ENCODE results near the gene PVR. TPM values are rescaled to one million over a fixed set of nuclear protein-coding genes. Genes with fewer than 3 reads are reported as not detected.

PVR gene, protein sequence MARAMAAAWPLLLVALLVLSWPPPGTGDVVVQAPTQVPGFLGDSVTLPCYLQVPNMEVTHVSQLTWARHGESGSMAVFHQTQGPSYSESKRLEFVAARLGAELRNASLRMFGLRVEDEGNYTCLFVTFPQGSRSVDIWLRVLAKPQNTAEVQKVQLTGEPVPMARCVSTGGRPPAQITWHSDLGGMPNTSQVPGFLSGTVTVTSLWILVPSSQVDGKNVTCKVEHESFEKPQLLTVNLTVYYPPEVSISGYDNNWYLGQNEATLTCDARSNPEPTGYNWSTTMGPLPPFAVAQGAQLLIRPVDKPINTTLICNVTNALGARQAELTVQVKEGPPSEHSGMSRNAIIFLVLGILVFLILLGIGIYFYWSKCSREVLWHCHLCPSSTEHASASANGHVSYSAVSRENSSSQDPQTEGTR
- 114 and 156 TPM in 2 replicates for total RNA-seq

DNA sequence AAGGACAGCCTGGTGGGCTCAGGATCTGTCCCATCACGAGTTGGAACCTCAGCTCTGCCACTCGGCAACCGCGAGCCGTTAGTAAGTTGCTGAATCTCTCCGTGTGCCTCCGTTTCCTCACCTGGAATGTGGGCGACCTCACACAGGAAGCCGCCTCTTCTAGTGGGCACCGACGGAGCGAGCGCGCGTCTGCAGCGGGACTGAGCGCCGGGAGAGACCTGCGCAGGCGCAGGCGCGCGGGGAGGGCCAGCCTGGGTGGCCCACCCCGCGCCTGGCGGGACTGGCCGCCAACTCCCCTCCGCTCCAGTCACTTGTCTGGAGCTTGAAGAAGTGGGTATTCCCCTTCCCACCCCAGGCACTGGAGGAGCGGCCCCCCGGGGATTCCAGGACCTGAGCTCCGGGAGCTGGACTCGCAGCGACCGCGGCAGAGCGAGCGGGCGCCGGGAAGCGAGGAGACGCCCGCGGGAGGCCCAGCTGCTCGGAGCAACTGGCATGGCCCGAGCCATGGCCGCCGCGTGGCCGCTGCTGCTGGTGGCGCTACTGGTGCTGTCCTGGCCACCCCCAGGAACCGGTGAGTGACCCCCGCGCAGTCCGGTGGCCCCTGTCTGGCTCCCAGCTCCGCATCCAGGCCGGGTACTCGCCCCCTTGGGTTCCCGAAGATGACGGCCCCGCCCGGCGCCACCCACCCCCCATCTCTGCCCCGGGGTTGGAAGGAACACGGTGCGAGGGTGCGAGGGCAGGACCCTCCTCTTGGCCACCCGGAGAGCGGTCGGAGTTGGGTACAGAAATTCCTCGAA lies at the start of gene PVR:
Gene PVR, plus strand, starts transcription at position 306 of the 797 bp plus-strand sequence. Its CDS starts 187 bp downstream, at position 493.
- H3K4me3 ChIP-seq (ENCODE audit: low read depth, low read length), result peak within 1 kb of the TSS; percentile 91
- TF ChIP-seq, protein P1, sequence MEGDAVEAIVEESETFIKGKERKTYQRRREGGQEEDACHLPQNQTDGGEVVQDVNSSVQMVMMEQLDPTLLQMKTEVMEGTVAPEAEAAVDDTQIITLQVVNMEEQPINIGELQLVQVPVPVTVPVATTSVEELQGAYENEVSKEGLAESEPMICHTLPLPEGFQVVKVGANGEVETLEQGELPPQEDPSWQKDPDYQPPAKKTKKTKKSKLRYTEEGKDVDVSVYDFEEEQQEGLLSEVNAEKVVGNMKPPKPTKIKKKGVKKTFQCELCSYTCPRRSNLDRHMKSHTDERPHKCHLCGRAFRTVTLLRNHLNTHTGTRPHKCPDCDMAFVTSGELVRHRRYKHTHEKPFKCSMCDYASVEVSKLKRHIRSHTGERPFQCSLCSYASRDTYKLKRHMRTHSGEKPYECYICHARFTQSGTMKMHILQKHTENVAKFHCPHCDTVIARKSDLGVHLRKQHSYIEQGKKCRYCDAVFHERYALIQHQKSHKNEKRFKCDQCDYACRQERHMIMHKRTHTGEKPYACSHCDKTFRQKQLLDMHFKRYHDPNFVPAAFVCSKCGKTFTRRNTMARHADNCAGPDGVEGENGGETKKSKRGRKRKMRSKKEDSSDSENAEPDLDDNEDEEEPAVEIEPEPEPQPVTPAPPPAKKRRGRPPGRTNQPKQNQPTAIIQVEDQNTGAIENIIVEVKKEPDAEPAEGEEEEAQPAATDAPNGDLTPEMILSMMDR (IDR thresholded peaks at IDR 0.05; ENCODE audit: insufficient read depth, low read depth, low read length), result no peak
- peak; percentile 71 for DNase-seq (ENCODE audit: low read depth)

DNA sequence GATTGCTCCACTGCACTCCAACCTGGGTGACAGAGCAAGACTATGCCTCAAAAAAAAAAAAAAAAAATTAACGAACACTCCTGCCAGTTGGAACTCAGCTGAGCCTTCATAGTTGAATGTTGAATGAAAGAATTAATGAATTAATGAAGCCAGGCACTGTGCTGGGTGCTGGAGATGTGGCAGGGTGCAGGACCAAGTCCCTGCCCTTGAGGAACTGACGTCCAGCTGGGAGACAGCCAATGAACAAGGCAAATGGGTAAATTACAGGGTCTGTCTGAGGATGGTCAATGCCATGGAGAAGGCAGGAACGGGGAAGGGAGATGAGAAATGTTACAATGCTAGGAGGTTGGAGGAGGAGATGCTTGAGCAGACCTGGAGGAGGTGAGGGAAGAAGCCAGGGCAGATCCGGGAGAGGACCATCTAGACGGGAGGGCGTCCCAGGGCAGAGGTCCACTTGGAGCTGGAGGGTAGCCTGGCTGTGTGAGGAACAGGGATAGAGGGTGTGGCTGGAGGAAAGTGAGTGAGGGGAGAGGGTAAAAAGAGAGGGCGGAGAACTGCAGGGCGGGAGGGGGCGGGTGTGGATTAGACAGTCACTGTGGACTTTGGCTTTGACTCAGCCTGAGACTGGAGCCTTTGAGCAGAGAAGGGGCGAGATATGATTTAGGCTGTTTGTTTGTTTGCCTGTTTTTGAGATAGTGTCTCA lies 47.1 kb upstream of the PVR start:
- H3K4me3 ChIP-seq (ENCODE audit: low read depth, low read length), result no peak overlapping the region
- no peak for DNase-seq (ENCODE audit: low read depth)
- TF ChIP-seq, protein P1 (IDR thresholded peaks at IDR 0.05; ENCODE audit: insufficient read depth, low read depth, low read length), result no peak

DNA sequence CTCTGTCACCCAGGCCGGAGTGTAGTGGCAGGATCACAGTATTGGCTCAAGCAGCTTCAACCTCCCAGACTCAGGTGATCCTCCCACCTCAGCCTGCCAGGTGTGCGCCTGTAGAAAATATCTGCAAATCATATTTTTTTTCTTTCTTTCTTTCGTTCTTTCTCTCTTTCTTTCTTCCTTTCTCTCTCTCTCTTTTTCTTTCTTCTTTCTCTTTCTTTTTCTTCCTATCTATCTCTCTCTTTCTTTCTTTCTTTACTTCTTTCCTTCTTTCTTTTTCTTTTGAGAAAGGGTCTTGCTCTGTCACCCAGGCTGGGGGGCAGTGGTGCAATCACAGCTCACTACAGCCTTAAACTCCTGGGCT lies 46.6 kb upstream of the PVR start:
- no peak overlapping the region for H3K4me3 ChIP-seq (ENCODE audit: low read depth, low read length)
- no peak for DNase-seq (ENCODE audit: low read depth)
- TF ChIP-seq, protein P1 (IDR thresholded peaks at IDR 0.05; ENCODE audit: insufficient read depth, low read depth, low read length), result no peak

DNA sequence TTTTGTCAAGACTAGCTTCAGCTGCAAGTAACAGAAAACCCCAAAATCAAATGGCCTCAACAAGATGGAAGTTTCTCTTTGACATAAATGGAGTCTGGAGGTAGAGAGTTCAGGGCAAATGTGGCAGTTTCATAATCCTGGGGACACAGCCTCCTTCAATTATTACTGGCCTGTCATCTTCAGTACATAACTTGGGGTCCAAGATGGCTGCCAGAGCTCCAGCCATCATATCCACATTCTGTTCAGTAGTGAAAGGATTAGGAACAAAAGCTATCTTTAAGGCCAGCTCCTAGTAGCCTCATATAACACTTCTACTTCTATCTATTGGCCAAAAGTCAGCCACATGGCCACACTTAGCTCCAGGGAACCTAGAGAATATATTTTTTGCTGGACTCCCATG lies 45.4 kb upstream of the PVR start:
- TF ChIP-seq, protein P1 (IDR thresholded peaks at IDR 0.05; ENCODE audit: insufficient read depth, low read depth, low read length), result no peak
- no peak overlapping the region for H3K4me3 ChIP-seq (ENCODE audit: low read depth, low read length)
- DNase-seq (ENCODE audit: low read depth), result no peak

DNA sequence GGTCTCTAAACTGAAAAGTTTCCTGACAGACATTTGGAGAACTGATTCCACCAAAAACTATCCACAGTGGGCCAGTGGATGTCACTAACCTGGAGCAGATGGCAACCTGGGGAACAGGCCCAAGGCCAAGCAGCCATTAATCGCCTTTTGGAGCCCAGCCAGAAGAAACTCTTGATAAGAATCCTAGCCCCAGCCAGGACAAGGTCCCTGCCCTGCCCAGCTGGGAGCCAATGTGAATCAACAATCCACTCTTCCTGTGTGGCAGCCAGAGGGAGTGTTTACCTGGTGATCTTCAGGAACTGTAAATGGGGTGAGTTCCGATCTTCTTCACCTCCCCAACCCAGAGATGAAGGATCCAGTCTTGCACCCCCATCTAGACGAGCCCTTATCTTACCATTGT lies 44.8 kb upstream of the PVR start:
- TF ChIP-seq, protein P1 (IDR thresholded peaks at IDR 0.05; ENCODE audit: insufficient read depth, low read depth, low read length), result no peak
- no peak for DNase-seq (ENCODE audit: low read depth)
- H3K4me3 ChIP-seq (ENCODE audit: low read depth, low read length), result no peak overlapping the region

DNA sequence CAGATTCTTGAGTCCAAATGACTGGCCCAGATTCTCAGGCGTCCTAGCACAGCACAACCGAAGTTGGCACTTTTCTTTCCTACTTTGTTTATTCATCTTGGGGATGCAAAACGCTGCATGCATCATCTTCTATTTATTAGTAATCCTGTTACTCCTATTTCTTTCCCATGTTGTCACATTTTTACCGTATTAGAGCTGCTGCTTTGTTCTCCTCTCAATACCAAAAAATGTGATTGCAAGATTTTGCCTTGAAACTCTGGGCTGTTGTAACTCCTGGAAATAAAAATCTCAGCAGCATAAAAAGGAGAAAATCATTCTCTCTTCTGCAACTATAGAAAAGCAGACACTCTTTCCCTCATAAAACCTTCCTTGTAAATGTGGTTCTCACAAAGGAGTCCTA lies 43.2 kb upstream of the PVR start:
- DNase-seq (ENCODE audit: low read depth), result peak; percentile 25

More for the DNA sequence above, 43.2 kb upstream of the PVR start:
- no peak overlapping the region for H3K4me3 ChIP-seq (ENCODE audit: low read depth, low read length)
- TF ChIP-seq, protein P1 (IDR thresholded peaks at IDR 0.05; ENCODE audit: insufficient read depth, low read depth, low read length), result no peak

All from fibroblast of villous mesenchyme (primary cell).